Left ventricle myocardium inferior (tissue), 1 donor: Measurements from ENCODE around the gene BCAR3. TPM values are rescaled to one million over a fixed set of nuclear protein-coding genes. Genes with fewer than 3 reads are reported as not detected.

Experiments
- DNase-seq: peaks from one replicate; pipeline ENCODE4 v3.0.0-alpha.2; 2020
- H3K27ac ChIP-seq: fragments of 200-600 bp; replicated peaks from 2 replicates; pipeline ENCODE4 v1.8.0; 2021
- H3K27me3 ChIP-seq: fragments of 200-600 bp; 2 replicates; pipeline ENCODE4 v1.8.0; 2021; ENCODE audit warnings: low read depth
- H3K36me3 ChIP-seq: fragments of 200-600 bp; 2 replicates; pipeline ENCODE4 v1.8.0; 2021
- H3K4me1 ChIP-seq: fragments of 200-600 bp; 2 replicates; pipeline ENCODE4 v1.8.0; 2021
- H3K4me3 ChIP-seq: fragments of 200-600 bp; 2 replicates; pipeline ENCODE4 v1.8.0; 2021; ENCODE audit warnings: mild to moderate bottlenecking, moderate library complexity
- H3K9me3 ChIP-seq: fragments of 200-600 bp; replicated peaks from 2 replicates; pipeline ENCODE4 v1.8.0; 2021
- CTCF ChIP-seq: fragments of 200-600 bp; IDR thresholded peaks from 2 replicates; pipeline ENCODE4 v1.8.0; 2021; ENCODE audit warnings: antibody characterized with exemption, mild to moderate bottlenecking, borderline replicate concordance
- intact Hi-C: fragments of 100-400 bp; cut with micrococcal nuclease; formaldehyde crosslinking; loops from one replicate; pipeline ENCODE4 v1.11.0; 2022
- total RNA-seq: library from RNA; stranded (reverse); fragmentation: NEBNext Ultra II Directional; extraction: Animal tissue kit (Norgen Biotek cat#: 25700); gene quantifications from one replicate; pipeline ENCODE4 v1.2.1, GENCODE V29; 2021
- donor health status: DM: no; HTN: yes; CAD: no; lungs with severe emphysema.

BCAR3 gene
- total RNA-seq, 1 donor from 2014 or later: 23.5 TPM

GRCh38 chr1:93576346-93576745 is 105.3 kb downstream of the BCAR3 start:
- Histone ChIP-seq H3K36me3 (peaks cover 49% of the 10 kb centered on the region), H3K27me3 (no peaks in the 10 kb centered on the region), H3K4me1 (peaks cover 69% of the 10 kb centered on the region), H3K27ac (peak overlapping the region; percentile 75), H3K9me3 (no peaks in the 10 kb centered on the region), H3K4me3 (no peak overlapping the region)
- DNase-seq: peak; percentile 36
- no peak for TF ChIP-seq CTCF
- intact Hi-C loops: no loop called here

- peak; percentile 9 for DNase-seq
- Histone ChIP-seq H3K4me3 (no peak overlapping the region), H3K27ac (peak overlapping the region; percentile 75), H3K4me1 (peaks cover 67% of the 10 kb centered on the region), H3K9me3 (no peaks in the 10 kb centered on the region), H3K36me3 (peaks cover 49% of the 10 kb centered on the region), H3K27me3 (no peaks in the 10 kb centered on the region)
- intact Hi-C loops: no loop called here
- TF ChIP-seq CTCF: no peak
Measured at GRCh38 chr1:93575621-93576284, 105.9 kb downstream of the BCAR3 start.

- Histone ChIP-seq H3K4me1 (peaks cover 59% of the 10 kb centered on the region), H3K27me3 (no peaks in the 10 kb centered on the region), H3K9me3 (no peaks in the 10 kb centered on the region), H3K27ac (peak overlapping the region; percentile 75), H3K4me3 (no peak overlapping the region), H3K36me3 (peaks cover 54% of the 10 kb centered on the region)
- intact Hi-C loops: no loop called here
- no peak for TF ChIP-seq CTCF
- no peak for DNase-seq
Measured at GRCh38 chr1:93574991-93575390, 106.6 kb downstream of the BCAR3 start.

- Histone ChIP-seq H3K4me3 (no peak overlapping the region), H3K4me1 (peaks cover 54% of the 10 kb centered on the region), H3K27me3 (no peaks in the 10 kb centered on the region), H3K9me3 (no peaks in the 10 kb centered on the region), H3K36me3 (peaks cover 50% of the 10 kb centered on the region), H3K27ac (peak overlapping the region; percentile 75)
- TF ChIP-seq CTCF: no peak
- intact Hi-C loops: no loop called here
- DNase-seq: no peak
Measured at GRCh38 chr1:93574511-93574910, 107.1 kb downstream of the BCAR3 start.

GRCh38 chr1:93573940-93574469 is 107.6 kb downstream of the BCAR3 start:
- H3K27ac ChIP-seq: peak overlapping the region; percentile 75
- peaks cover 49% of the 10 kb centered on the region for H3K4me1 ChIP-seq

More at GRCh38 chr1:93573940-93574469, 107.6 kb downstream of the BCAR3 start:
- intact Hi-C loops: no loop called here
- Histone ChIP-seq H3K27me3 (no peaks in the 10 kb centered on the region), H3K36me3 (peaks cover 52% of the 10 kb centered on the region), H3K4me3 (no peak overlapping the region), H3K9me3 (no peaks in the 10 kb centered on the region)
- TF ChIP-seq CTCF: no peak
- DNase-seq: peak; percentile 12
